A549 (cell line): Measurements from ENCODE around the gene IRAK1. TPM values are rescaled to one million over a fixed set of nuclear protein-coding genes. Genes with fewer than 3 reads are reported as not detected.

ENCODE experiments used
- ATAC-seq, 2 experiments: fragments of 200-7000 bp in 1 of 2; fragments of >200 bp in 1 of 2; cut with Nextera tagmentation in 1 of 2; cut with Tn5 transposase in 1 of 2; 3 replicates each; pipeline versions ENCODE4 v1.8.0 to v1.9.1; 2018 to 2020; ENCODE audit warnings: mild to moderate bottlenecking in 1 of 2, moderate library complexity in 1 of 2
- CTCF ChIA-PET: fragments of 300-600 bp; sonication (Branson Sonifier 250); formaldehyde crosslinking; extraction: SDS; loops from one replicate; lab custom pipeline; 2021; ENCODE audit warnings: antibody characterized with exemption, inconsistent platforms; lab: Yijun Ruan, JAX
- POLR2A ChIA-PET: fragments of 350-600 bp; formaldehyde crosslinking; extraction: SDS; loops from one replicate; lab custom pipeline; 2021; ENCODE audit warnings: antibody characterized with exemption, inconsistent platforms; lab: Yijun Ruan, JAX
- DNase-seq, 2 experiments: peaks; one replicate each; pipeline versions ENCODE4 v3.0.0 to v3.0.0-alpha.2; 2011 to 2016; ENCODE audit warnings: low read depth in 1 of 2, low spot score in 1 of 2
- FAIRE-seq: peaks from 2 replicates; lab custom pipeline; 2011; peaks lifted over from hg19 to GRCh38; lab: Jason Lieb, UNC
- H3K27ac ChIP-seq, 2 experiments: fragments of >200 bp; sonication (Bioruptor Twin); formaldehyde crosslinking; 3 replicates each; pipeline ENCODE4 v1.5.1; 2016 to 2017
- H3K4me1 ChIP-seq: fragments of >200 bp; sonication (Bioruptor Twin); formaldehyde crosslinking; 3 replicates; pipeline ENCODE4 v1.6.1; 2016
- H3K4me2 ChIP-seq: fragments of >200 bp; sonication (Bioruptor Twin); formaldehyde crosslinking; 3 replicates; pipeline ENCODE4 v1.6.1; 2016
- H3K4me3 ChIP-seq: fragments of >200 bp; sonication (Bioruptor Twin); formaldehyde crosslinking; 3 replicates; pipeline ENCODE4 v1.5.1; 2016
- H3K9me3 ChIP-seq: fragments of >200 bp; sonication (Bioruptor Twin); formaldehyde crosslinking; 3 replicates; pipeline ENCODE4 v1.6.1; 2016
- ATOH8 ChIP-seq: fragments of 250-450 bp; sonication (Bioruptor Pico); IDR thresholded peaks from 2 replicates; pipeline ENCODE4 v1.5.0; 2020; ENCODE audit warnings: low read depth, mild to moderate bottlenecking, moderate library complexity
- BCL3 ChIP-seq: fragments of >200 bp; sonication (Bioruptor Twin); formaldehyde crosslinking; IDR thresholded peaks from 3 replicates; pipeline ENCODE4 v1.6.1; 2016
- CEBPB ChIP-seq, 2 experiments: fragments of >200 bp in 1 of 2; sonication (Bioruptor Twin) in 1 of 2; formaldehyde crosslinking in 1 of 2; IDR thresholded peaks; 2 replicates each; pipeline ENCODE4 v1.6.1; 2012 to 2016
- CHD2 ChIP-seq: fragments of 150-350 bp; IDR thresholded peaks from 2 replicates; pipeline ENCODE4 v1.6.1; 2014; ENCODE audit warnings: low read length; ENCODE audit not compliant: partially characterized antibody
- E2F6 ChIP-seq: IDR thresholded peaks from 2 replicates; pipeline ENCODE4 v1.6.1; 2012; ENCODE audit warnings: low read depth, borderline replicate concordance
- EHF ChIP-seq: fragments of 250-450 bp; sonication (Bioruptor Pico); IDR thresholded peaks from 2 replicates; pipeline ENCODE4 v1.5.0; 2020; ENCODE audit warnings: mild to moderate bottlenecking
- ELK1 ChIP-seq: fragments of 150-350 bp; IDR thresholded peaks from 2 replicates; pipeline ENCODE4 v1.6.1; 2014; ENCODE audit warnings: low read depth, mild to moderate bottlenecking, low read length
- ESRRA ChIP-seq: fragments of 150-350 bp; IDR thresholded peaks from 2 replicates; pipeline ENCODE4 v1.6.1; 2014; ENCODE audit warnings: mild to moderate bottlenecking, low read length, borderline replicate concordance
- HDAC2 ChIP-seq: fragments of 200-600 bp; sonication (generic); IDR thresholded peaks from 2 replicates; pipeline ENCODE4 v1.6.1; 2016
- HES2 ChIP-seq: fragments of >200 bp; sonication (Bioruptor Twin); formaldehyde crosslinking; IDR thresholded peaks from 2 replicates; pipeline ENCODE4 v1.6.1; 2016
- HEYL ChIP-seq: fragments of 250-450 bp; sonication (Bioruptor Pico); IDR thresholded peaks from 2 replicates; pipeline ENCODE4 v1.8.0; 2021; ENCODE audit warnings: mild to moderate bottlenecking, moderate library complexity
- MYC ChIP-seq: IDR thresholded peaks from 2 replicates; pipeline ENCODE4 v1.6.1; 2012; ENCODE audit warnings: mild to moderate bottlenecking, inconsistent platforms, low read length, improper control_type of control experiment, borderline replicate concordance
- NFE2L2 ChIP-seq: fragments of 150-350 bp; conservative IDR thresholded peaks from 2 replicates; pipeline ENCODE4 v1.6.1; 2014; ENCODE audit warnings: low read length
- PHF8 ChIP-seq: fragments of 200-600 bp; sonication (generic); IDR thresholded peaks from 2 replicates; pipeline ENCODE4 v1.6.1; 2016; ENCODE audit warnings: low read depth, mild to moderate bottlenecking, antibody characterized with exemption, moderate library complexity, borderline replicate concordance
- POLR2AphosphoS2 ChIP-seq: conservative IDR thresholded peaks from 2 replicates; pipeline ENCODE4 v1.6.1; 2012; ENCODE audit warnings: low read length, improper control_type of control experiment, inconsistent platforms
- RCOR1 ChIP-seq: fragments of 150-350 bp; IDR thresholded peaks from 2 replicates; pipeline ENCODE4 v1.6.1; 2014; ENCODE audit warnings: antibody characterized with exemption, low read length, low read depth
- SMC3 ChIP-seq: fragments of >200 bp; sonication (Bioruptor Twin); formaldehyde crosslinking; IDR thresholded peaks from 3 replicates; pipeline ENCODE4 v1.6.1; 2018; ENCODE audit warnings: inconsistent platforms
- ZFP36 ChIP-seq: fragments of 450-650 bp; IDR thresholded peaks from 2 replicates; pipeline ENCODE4 v1.6.1; 2014; ENCODE audit warnings: borderline replicate concordance; ENCODE audit not compliant: partially characterized antibody
- ZSCAN20 ChIP-seq: fragments of 250-450 bp; sonication (Bioruptor Pico); IDR thresholded peaks from 2 replicates; pipeline ENCODE4 v1.8.0; 2022; ENCODE audit warnings: mild to moderate bottlenecking, moderate library complexity
- WGBS: methylation state at CpG from one replicate; pipeline ENCODE4 v1.1.6; 2017; ENCODE audit errors: missing lambda C conversion rate; 5-methylcytosine and 5-hydroxymethylcytosine counted together
- polyA plus RNA-seq, 4 experiments: library from polyadenylated mRNA; depleted of rRNA in 3 of 4; stranded (reverse); fragments of >200 nt; fragmentation: RNase III in 1 of 4; extraction: RNeasy Plus Mini Kit Qiagen cat#74134 plus additional on column Dnase treatment in 1 of 4; gene quantifications; 2 replicates in 3 of 4; 3 replicates in 1 of 4; pipeline ENCODE4 v1.2.3, GENCODE V29; 2011 to 2017

IRAK1 gene
- polyA plus RNA-seq, 2 of the 4 experiments (the other 2 are of a cell fraction) = 73.1 to 177 TPM

GRCh38 chrX:153968754-153969124, 51.0 kb downstream of the IRAK1 start:
- 85% methylated on average over 6 of the region's 12 CpGs for WGBS
- H3K27ac ChIP-seq = peak overlapping the region in 1 of 2 experiments; percentile 99; a peak in 2 of 6 replicates
- no peaks in the 10 kb centered on the region for H3K9me3 ChIP-seq
- DNase-seq (no peak), FAIRE-seq (peak; percentile 91), ATAC-seq (no peak)
- peak overlapping the region; percentile 99 for H3K4me2 ChIP-seq
- H3K4me3 ChIP-seq = no peak overlapping the region
- CTCF ChIA-PET = interaction anchor here (4.4 to 4.5 kb wide), 2 partner anchors 16 to 21 kb away, joined by 33 to 36 read pairs; no protein-coding TSS in a partner anchor
- H3K4me1 ChIP-seq = peaks cover 22% of the 10 kb centered on the region
- POLR2A ChIA-PET = interaction anchor here (0.7 kb wide), 1 partner anchor 402 kb away, joined by 3 read pairs; no protein-coding TSS in a partner anchor
- TF ChIP-seq CHD2 = no peak
- TF ChIP-seq HEYL = no peak
- no peak for TF ChIP-seq EHF
- no peak for TF ChIP-seq SMC3
- no peak for TF ChIP-seq NFE2L2

- FAIRE-seq (no peak), ATAC-seq (no peak), DNase-seq (no peak)
- TF ChIP-seq ZSCAN20 (CRISPR knock-in tag) (no peak), CEBPB (IDR thresholded peaks at IDR 0.05) (no peak), ESRRA (no peak), POLR2AphosphoS2 (no peak), EHF (no peak), MYC (no peak), ZFP36 (no peak), ATOH8 (CRISPR knock-in tag) (no peak), ELK1 (no peak)
- CTCF ChIA-PET = interaction anchor here (4.4 to 4.5 kb wide), 2 partner anchors 15 to 20 kb away, joined by 33 to 36 read pairs; no protein-coding TSS in a partner anchor
- POLR2A ChIA-PET = no interaction called here
- peaks cover 18% of the 10 kb centered on the region for H3K4me1 ChIP-seq
- no peak overlapping the region for H3K4me3 ChIP-seq
- WGBS = 95% methylated on average over 7 of the region's 9 CpGs
- no peak overlapping the region for H3K27ac ChIP-seq
- peak overlapping the region; percentile 99; the same call in 2 of the 3 replicates for H3K4me2 ChIP-seq
- H3K9me3 ChIP-seq = no peaks in the 10 kb centered on the region
Measured at GRCh38 chrX:153968255-153968654, 51.4 kb downstream of the IRAK1 start.

- FAIRE-seq = no peak
- H3K4me2 ChIP-seq = 0 out of 3 replicates have a peak overlapping the region, but pooled peaks have one; percentile 99
- H3K9me3 ChIP-seq = no peaks in the 10 kb centered on the region
- H3K4me3 ChIP-seq = no peak overlapping the region
- peaks cover 18% of the 10 kb centered on the region for H3K4me1 ChIP-seq
- 89% methylated on average over 12 of the region's 16 CpGs for WGBS
- POLR2A ChIA-PET = interaction anchor here (1.5 kb wide), 1 partner anchor 40 kb away, joined by 4 read pairs; no protein-coding TSS in a partner anchor
- no peak for TF ChIP-seq POLR2AphosphoS2
- no peak for TF ChIP-seq HES2
- TF ChIP-seq HDAC2 = no peak
- no peak for TF ChIP-seq PHF8
- TF ChIP-seq E2F6 = no peak
- no peak for TF ChIP-seq SMC3
- TF ChIP-seq BCL3 = no peak
- TF ChIP-seq RCOR1 = no peak
- TF ChIP-seq, all 56 proteins: peak for 0
- no peak overlapping the region for H3K27ac ChIP-seq
- ATAC-seq = no peak
- no peak for DNase-seq
- CTCF ChIA-PET = interaction anchor here (0.9 to 4.5 kb wide), 5 partner anchors 15 to 203 kb away, joined by 3 to 36 read pairs (median 4); partner anchors contain the start of gene PLXNB3
Measured at GRCh38 chrX:153967536-153968224, 52.0 kb downstream of the IRAK1 start.
